HG03159 (cell line): ENCODE results near the gene LDLRAD3.

Experiments
- ATAC-seq: cut with Tn5 transposase; IDR thresholded peaks from one replicate; pipeline ENCODE4 v1.9.1; 2021; ENCODE audit warnings: mild to moderate bottlenecking, moderate library complexity; ENCODE audit not compliant: unreplicated experiment

The LDLRAD3 gene

DNA sequence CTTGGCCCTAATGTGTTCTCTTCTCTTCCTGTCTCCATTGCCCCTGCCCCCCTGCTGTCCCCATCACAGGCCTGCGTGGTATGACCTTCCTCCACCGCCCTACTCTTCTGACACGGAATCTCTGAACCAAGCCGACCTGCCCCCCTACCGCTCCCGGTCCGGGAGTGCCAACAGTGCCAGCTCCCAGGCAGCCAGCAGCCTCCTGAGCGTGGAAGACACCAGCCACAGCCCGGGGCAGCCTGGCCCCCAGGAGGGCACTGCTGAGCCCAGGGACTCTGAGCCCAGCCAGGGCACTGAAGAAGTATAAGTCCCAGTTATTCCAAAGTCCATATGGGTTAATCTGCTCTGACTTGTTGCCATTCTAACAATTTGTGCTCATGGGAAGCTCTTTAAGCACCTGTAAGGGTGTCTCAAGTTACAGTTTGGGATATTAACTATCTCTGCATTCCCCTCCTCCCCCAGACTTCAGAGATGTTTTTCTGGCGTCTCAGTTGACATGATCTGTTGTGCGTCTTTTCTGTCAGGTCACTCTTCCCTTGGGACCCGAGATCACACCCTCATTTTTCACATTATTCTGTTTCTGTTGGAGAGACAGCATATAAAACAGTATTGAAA is 285.3 kb downstream of the LDLRAD3 start:
- ATAC-seq, result no peak

- no peak for ATAC-seq
Observed at GRCh38 chr11:36230779-36231699, 287.2 kb downstream of the LDLRAD3 start.

DNA sequence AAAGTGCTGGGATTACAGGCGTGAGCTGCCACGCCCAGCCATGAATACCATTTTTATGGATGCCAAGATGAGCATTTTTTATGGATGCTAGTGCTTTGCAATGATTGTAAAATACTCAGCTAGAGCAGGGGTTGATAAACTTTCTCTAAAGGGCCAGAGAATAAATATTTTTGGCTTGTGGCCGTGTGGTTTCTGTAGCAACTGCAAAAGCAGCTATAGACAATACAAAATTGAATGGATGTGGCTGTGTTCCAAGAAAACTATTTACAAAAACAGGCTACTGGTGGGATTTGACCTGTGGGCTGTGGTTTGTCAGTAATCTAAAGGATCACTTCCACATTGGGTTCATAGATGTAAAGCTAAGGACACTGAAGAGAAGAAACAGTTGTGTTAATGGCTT is 289.3 kb downstream of the LDLRAD3 start:
- ATAC-seq, result no peak

- ATAC-seq, result no peak
Observed at GRCh38 chr11:36234825-36235224, 291.0 kb downstream of the LDLRAD3 start.

DNA sequence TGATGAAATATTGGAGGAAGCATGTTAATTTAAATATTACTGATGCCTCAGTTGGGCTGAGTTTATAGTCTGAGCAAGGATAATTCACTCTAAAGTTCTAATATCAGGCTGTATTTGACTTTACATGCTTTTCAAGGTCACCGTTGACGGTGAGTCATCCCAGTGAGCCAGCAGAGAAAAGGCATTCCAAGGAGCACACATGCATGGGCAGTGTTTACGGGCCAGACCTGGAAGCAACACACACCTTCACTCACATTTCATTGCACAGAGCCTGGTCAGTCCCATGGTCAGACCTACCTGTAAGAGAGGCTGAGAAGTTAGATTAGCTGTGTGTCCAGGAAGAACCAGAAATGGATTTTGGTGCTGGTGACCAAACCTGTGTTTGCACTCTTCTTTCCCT is 291.9 kb downstream of the LDLRAD3 start:
- no peak for ATAC-seq

- no peak for ATAC-seq
Observed at GRCh38 chr11:36237391-36237790, 293.5 kb downstream of the LDLRAD3 start.

- ATAC-seq, result no peak
Observed at GRCh38 chr11:36238036-36238631, 294.3 kb downstream of the LDLRAD3 start.

DNA sequence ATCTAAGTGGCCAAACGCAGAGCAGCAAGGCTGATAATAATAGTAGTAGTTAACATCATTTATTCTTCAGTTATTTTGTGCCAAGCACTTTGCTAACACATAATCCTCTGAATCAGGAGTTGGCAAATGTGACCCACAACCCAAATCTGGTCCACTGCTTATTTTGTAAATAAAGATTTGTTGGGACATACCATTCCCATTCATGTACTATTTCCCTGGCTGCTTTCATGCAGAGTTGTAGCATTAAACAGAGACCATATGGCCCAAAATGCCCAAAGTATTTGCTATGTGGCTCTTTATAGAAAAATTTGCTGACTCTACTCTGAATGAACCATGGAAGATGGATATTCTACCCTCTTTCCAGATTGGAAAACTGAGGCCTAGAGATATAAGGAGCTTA is 295.0 kb downstream of the LDLRAD3 start:
- ATAC-seq, result no peak

GRCh38 chr11:36239636-36240035 is 295.8 kb downstream of the LDLRAD3 start:
- no peak for ATAC-seq

DNA sequence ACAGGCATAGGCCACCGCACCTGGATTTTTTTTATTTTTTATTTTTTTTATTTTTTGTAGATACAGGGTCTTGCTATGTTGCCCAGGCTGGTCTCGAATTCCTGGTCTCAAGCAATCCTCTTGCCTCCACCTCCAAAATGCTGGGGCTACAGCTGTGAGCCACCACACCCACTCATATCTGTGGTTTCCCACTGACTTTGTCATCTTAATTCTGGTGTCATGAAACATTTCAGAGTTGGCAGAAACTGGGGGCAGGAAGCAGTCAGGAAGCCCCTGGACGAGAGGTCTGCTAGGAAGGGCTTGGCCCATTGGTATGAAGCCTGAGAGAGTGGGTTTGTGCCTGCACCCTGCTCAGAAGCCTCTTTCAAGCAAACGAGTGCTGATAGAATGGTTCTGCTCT is 296.3 kb downstream of the LDLRAD3 start:
- ATAC-seq, result no peak

- no peak for ATAC-seq
Observed at GRCh38 chr11:36240801-36241200, 296.9 kb downstream of the LDLRAD3 start.

DNA sequence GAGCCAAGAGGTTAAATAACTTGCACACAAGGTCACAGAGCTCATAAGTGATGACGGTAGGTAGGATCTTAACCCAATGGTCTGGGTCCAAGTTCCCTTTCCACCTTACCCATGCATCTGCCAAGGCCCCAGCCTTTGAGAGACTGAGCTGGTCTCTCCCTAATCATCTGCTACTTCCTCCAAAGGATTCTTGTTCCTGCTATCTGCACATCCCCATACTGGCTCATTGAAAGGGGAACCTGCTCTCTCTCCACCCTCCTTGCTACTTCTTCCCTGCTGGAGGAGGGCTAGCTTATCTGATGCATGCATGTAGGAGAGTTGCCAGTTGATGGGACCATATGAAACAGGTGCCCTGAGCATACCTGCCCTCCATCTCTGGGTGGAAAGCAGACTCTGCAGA is 297.6 kb downstream of the LDLRAD3 start:
- ATAC-seq, result no peak

- no peak for ATAC-seq
Observed at GRCh38 chr11:36243641-36244040, 299.8 kb downstream of the LDLRAD3 start.

- ATAC-seq, result no peak
Observed at GRCh38 chr11:36247493-36247892, 303.6 kb downstream of the LDLRAD3 start.

DNA sequence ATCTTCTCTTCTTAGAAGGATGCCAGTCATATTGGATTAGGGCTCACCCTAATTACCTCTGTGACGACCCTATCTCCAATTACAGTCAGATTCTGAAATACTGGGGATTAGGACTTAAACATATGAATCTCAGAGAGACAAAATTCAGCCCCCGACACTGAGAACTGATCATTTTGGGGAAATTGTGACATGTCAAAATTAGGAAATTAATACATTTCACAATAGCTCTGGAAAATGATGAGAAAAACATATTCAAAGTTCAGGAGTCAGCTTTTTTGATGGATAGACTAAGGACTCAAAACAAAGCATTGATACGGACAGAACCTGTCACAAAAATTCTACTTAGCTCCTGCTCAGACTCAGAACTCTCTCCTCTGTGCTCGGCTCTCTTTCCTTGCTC is 304.6 kb downstream of the LDLRAD3 start:
- no peak for ATAC-seq

- ATAC-seq, result no peak
Observed at GRCh38 chr11:36249246-36249645, 305.4 kb downstream of the LDLRAD3 start.

DNA sequence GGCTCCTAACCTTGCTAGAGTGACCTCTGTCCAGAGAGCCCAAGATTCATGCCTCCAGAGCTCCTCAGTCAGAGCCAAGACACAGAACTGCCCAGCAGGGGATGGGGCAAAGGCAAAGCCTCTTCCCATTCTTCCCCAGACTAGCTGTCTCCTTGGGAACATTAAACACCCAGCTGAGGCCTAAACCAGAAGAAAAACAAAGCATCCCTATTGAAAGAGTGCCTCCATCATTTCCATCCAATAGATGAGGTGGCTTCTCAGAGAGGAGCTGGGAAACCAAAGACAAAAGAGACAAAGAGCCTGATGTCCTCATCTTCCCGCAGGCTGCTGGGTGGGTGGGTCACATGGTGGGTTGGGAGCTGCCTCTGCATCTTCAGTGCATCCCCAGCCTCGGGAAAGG is 308.0 kb downstream of the LDLRAD3 start:
- ATAC-seq, result no peak

DNA sequence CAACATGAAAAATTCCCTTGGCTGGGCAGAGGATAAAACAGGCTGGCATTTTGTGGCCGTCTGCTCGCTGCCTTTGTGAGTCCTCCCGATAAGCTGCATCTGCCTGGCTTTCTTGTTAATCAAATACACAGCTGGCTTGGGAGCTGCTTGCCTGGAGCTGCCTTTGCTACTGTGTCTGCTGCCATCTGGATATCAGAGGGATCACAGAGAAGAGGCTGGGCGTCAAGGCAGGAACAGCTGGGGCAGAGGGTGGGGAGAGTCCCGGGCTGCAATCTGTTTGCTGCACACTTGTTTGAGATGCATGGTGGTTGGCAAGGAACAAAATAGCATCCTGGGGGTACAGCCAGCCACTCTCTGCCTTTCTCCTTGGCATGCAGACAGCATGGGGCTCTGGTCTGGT is 309.4 kb downstream of the LDLRAD3 start:
- no peak for ATAC-seq

GRCh38 chr11:36254713-36255112 is 310.9 kb downstream of the LDLRAD3 start:
- no peak for ATAC-seq

DNA sequence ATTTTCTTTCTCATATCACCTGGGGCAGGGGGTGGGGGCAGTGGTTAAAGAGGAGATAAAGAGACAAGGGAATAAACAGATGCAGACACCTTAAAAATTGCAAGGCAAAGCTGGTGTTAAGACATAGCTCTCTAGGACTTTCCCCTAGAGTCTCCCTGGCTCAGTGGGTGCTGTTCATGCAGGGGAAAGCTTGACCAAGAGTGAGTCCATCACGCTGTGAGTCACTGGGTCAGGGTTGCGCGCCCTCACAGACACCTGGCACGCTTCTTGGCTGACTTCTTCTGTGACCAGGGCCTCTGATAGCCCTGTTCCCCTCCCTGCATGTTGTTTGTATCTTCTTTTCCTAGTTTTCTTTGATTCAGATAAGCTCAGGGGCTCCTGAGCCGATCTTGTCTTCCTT is 313.5 kb downstream of the LDLRAD3 start:
- ATAC-seq, result no peak

GRCh38 chr11:36258730-36259360 is 315.0 kb downstream of the LDLRAD3 start:
- ATAC-seq, result no peak

GRCh38 chr11:36261094-36261493 is 317.2 kb downstream of the LDLRAD3 start:
- no peak for ATAC-seq
